HG02938 (cell line): Measurements from ENCODE around the gene PPARGC1A.

Source experiments
- ATAC-seq: cut with Tn5 transposase; IDR thresholded peaks from one replicate; pipeline ENCODE4 v1.9.1; 2021; ENCODE audit warnings: mild to moderate bottlenecking, moderate library complexity; ENCODE audit not compliant: unreplicated experiment

PPARGC1A gene, protein sequence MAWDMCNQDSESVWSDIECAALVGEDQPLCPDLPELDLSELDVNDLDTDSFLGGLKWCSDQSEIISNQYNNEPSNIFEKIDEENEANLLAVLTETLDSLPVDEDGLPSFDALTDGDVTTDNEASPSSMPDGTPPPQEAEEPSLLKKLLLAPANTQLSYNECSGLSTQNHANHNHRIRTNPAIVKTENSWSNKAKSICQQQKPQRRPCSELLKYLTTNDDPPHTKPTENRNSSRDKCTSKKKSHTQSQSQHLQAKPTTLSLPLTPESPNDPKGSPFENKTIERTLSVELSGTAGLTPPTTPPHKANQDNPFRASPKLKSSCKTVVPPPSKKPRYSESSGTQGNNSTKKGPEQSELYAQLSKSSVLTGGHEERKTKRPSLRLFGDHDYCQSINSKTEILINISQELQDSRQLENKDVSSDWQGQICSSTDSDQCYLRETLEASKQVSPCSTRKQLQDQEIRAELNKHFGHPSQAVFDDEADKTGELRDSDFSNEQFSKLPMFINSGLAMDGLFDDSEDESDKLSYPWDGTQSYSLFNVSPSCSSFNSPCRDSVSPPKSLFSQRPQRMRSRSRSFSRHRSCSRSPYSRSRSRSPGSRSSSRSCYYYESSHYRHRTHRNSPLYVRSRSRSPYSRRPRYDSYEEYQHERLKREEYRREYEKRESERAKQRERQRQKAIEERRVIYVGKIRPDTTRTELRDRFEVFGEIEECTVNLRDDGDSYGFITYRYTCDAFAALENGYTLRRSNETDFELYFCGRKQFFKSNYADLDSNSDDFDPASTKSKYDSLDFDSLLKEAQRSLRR

DNA sequence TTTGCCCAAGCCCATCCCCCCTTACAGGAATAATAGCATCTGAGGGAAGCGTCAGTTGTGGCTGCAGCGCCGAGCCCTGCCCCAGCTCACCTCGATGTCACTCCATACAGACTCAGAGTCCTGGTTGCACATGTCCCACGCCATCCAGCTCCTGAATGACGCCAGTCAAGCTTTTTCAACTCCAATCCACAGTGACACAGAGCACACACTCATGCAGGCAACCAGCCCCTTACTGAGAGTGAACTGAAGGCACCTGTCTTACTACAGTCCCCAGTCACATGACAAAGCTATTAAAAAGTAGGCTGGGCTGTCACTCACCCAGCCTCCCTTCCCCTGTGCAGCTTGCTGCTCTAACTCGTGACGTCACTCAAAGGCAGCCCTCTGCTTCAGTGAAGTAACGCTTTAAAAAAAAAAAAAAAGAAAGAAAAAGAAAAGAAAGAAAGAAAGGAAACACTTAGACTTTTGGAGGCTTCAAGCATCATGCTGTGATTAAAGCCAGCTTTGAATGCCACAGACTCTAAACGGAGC lies at the start of gene PPARGC1A:
Gene PPARGC1A (minus strand): TSS at position 234 of the 528 bp plus-strand sequence. CDS start 90 bp downstream, at position 144.
- ATAC-seq: no peak

DNA sequence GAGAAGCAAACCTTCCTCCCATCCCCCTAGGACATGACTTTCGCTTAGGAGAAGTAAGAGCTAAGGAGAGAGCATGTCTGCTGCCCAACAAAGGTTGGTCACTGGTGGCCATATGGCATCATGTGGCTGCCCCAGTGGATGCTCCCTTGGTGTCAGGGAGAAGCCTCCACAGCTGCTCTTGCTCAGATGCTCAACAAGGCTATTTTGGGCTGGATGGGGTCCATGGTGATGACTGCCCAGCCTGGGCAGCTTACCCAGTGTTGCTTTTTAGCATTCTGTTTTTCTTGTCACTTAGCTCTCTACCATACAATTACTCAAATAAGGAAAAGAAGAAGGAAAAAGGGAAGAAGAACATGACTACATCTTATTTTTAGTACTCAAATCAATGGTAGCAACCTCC lies 48.9 kb upstream of the PPARGC1A start:
- ATAC-seq: no peak

DNA sequence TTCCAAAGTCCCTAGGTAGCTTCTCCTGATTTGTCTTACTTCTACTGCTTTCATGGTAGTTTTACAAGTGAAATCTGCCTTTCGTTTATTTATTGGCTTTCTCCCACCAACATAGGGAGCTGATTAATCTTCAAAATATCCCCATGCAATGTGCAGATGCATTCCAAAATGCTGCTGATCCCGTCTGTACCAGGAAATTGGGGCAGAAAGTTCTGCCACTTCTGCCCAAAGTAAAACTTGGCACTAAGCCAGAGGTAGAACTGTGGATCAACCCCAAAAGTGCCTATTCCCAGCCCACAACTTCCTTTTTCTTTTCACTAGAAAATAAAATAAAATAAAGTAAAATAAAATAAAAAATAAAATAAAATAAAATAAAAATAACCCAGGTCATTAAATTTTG lies 47.3 kb upstream of the PPARGC1A start:
- no peak for ATAC-seq

DNA sequence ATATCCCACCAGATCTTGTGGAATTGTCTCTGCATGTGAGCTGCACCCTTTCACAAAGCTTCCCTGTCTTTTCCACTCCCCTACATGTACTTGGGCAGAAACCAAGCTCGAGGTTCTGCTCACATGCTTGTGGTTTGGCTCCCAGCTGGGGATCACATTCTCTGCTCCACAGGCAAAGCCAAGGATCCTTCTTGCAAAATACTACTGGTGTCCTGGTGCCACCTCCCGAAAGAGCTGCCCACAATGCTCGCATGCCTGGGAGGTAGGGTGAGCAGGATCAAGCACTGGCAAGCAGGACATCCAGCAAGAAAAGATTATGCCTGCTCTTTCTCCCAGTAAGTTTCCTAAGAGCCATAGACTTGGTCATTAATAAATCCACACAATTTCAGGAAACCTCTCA lies 45.1 kb upstream of the PPARGC1A start:
- no peak for ATAC-seq

DNA sequence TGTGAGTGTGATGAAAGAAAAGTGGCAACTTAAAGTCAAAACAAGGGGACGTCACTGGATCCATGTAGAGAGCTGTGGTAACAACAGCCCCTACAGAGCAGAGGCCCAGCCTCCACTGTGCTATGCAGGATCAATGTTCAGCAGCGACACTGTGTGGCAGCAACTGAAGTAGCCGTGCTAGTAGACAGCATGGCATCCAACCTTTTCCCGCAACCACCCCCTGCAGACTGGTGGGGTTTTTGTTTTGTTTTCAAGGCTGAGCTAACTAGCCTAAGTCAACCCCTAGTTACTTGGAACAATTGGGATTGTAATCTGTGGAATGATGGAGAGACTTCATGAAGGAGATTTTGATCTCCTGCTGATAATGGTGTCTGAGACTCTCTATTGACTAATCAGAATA lies 44.4 kb upstream of the PPARGC1A start:
- no peak for ATAC-seq

DNA sequence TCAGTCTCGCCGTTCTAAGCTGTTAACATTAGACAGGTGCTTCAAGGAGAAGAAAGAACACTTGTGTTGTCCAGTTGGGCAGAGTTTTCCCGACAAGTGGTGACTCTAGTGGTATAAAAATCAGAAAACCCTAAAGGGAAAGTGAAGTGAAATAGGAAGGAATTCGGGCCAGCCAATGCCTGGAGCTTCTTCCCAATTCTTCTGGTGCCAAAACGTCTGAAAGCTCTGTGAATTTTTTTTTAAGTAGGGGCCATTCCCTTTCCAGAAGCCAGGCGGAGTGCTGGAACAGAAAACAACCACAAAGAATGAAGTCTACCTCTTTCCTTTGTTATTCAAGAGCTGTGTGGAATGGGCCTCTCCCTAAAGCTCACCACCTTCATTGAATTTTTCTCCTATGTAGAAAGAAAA lies 43.1 kb upstream of the PPARGC1A start:
- ATAC-seq: no peak

DNA sequence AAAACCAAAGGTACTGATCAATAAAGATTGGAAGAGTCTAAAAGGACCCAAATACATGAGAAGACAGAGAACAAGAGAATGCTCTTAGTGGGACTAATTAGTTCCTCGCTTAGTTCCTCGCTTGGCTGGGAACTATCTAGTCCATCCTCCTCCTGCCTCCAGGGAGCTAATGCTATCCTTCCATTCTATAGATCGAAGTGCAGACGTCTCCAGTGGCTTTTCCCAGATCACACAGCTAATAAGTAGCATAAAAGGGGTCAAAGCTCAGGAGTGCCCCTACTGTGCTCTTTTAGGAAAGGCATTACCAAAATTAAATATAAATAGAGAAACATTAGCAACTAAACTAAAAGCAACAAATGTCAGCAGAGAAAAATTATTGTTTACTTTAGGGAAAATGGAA lies 42.3 kb upstream of the PPARGC1A start:
- ATAC-seq: no peak

DNA sequence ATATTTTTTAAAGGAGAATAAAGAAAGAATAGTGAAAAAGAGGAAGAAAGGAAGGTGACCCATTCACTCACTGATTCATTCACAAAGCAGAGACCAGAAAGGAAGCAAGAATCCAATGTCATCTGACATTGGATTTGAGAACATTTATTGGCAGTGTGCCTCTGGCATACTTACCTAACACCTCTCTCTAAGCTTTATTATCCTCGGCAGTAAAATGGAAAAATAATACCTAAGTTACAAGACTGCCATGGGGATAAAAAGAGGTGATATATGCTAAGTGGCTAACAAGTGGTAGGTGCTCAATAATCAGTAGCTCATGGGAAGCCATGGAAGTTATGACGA lies 41.6 kb upstream of the PPARGC1A start:
- ATAC-seq: no peak

DNA sequence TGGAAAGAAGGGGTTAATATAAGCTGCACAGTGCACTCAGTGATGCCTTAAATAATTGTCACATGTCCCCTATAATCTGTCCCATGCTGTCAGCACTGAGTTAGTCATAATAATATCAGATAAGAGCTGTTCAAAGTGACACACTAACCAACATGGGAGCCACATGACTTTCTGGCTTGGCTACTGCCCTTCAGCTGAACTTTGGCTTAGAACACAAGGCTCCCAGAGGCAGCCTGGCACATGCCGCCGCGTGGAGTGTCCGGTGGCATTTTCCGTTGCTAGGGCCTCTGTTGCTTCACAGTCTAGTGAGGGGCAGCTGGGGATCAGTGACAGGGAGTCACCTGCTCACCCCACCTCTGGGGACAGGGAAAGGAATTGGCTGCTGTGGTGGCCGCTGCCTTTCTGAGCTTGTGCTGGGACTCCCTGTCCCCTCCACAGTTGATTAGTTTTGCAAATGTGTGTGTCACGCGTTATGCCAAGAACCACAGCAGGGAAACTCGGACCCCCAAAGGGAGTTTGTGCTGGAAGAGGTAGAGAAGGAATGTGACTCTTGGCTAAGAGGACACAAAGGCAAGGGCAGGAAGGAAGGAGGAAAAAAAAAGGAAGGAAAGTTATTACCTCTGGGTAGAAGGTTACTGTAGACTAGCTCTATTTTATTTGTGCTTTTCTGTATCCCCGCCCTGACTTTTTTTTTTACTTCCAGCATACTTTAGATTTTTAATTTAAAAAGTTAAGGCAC lies 41.1 kb upstream of the PPARGC1A start:
- ATAC-seq: no peak

DNA sequence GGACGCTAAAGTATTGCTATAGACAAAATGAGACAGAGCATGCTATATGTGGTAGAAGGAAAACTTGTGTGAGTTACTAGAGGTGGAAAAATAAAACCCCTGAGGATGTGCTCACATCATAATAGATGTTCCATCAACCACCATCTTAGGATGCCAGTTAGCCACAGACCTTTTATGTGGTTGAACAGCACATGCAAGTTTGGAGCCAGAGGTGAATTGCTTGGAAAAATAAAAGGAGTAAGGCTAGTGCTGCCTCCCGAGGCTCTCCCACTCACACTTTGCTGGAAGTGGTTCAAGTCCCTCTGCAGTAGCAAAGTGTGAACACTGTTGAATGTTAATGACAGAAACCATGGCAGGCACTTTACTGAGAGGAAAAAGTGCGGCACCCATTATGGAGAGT lies 39.4 kb upstream of the PPARGC1A start:
- ATAC-seq: no peak

DNA sequence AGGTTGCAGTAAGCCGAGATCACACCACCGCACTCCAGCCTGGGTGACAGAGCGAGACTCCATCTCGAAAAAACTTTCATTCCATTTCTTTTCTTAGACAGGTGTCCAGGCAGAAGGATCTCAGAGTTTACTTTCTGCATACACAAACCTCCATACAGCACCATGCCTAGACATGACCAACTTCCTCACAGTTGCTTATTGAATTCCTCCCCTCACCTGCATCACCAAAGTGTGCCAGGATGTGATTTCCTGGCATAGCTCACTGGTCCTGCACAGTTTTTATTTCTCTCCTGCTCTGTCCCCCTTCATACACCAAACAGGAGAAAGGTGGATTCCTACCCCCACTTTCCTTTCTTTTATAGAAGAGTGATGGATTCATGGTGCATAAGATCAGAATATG lies 34.7 kb upstream of the PPARGC1A start:
- no peak for ATAC-seq

DNA sequence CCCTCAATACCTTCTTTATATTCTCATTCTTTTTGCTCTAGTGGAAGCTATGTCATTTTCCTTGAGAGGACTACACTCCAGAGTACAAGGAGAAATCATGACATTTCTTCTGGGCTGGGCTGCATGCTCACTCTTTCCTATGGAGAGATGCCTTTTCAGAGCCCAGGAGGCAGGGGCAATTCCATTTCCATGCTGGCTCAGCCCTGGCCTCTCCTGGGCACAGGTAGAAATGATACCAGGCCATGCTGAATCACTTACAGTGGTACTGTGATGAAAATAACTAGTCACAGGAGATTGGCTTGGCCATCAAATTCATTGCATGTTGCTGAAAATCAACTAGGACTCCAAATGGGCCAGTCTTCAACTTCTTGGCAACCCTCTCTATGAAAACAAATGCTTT lies 34.0 kb upstream of the PPARGC1A start:
- ATAC-seq: no peak

DNA sequence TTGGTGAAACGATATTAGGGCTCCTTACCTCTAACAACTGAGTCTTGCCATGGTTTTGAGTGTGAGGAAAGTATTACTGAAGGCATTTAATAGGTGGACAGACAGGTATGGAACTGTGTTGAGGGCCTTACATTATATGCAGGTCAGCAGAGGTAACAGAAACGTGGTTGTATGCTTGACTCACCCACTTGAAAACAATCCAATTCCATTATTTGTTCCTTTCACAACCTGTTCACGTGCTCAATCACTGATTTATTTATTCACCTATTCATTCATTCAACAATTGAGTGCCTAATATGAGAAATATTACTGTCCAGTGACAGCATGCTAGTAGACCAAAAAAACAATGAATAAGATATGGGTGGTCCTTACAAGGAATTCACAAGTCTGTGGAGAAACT lies 33.3 kb upstream of the PPARGC1A start:
- ATAC-seq: no peak

DNA sequence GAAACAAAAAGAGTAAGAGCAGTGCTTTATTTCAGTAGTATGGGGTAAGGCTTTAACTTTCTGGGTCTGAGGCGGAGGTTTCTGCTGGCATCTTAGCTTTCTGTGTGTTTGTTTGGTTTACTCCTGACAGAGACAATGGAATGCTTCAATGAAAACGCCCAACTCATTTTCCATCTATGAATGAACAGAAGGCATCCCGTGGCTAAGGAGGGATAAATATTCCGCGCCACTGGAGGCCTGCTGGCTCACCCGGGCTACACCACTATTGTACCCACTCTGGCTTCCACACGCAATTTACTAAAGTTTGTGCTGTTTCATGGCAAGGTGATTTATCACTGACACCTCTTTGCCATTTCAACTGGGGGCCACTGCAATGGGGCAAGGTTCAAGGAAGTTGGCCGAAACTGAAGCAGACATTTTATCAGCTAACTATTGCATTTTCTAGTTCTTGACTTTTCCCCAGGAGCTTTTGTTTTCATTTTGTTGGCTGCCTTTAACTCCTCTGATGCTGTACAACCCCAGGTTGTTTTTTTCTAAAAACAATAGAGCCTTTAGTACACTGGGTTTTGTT lies 32.8 kb upstream of the PPARGC1A start:
- ATAC-seq: no peak

DNA sequence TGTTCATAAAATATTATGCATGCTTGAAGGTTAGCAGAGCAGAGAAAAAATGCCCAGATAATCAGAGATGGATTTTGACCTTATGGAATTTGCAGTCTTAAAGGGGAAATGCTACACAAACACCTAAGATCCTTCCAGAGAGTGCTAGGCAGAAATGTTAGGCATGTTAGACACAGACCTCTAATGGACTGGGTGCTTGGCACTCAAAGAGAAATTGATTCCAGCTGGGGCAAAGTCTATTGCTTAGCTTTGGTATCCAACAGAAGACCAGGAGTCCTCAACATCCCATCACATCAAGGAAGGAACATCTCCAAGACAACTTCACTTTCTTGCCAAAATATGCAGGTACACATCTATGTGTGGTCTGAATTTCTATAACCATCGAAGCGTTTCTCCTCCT lies 32.2 kb upstream of the PPARGC1A start:
- ATAC-seq: no peak

DNA sequence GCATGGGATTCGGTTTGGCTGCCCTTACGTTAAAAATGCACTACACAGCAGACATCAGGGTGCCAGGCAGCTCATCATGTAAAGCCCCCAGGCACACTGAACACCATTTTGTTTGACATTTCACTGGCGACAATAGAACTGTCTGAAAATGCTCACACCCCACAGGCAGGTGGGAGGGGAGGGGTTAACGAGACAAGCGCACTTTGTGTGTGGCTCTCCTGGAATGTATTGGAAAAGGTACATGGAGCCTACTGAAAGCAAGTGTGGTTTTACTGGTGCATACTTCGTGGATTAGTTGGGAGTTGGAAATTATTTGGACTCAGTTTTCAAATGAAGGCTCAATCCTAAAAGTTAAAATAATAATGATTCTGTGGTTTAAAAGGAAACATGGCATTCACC lies 31.6 kb upstream of the PPARGC1A start:
- no peak for ATAC-seq

DNA sequence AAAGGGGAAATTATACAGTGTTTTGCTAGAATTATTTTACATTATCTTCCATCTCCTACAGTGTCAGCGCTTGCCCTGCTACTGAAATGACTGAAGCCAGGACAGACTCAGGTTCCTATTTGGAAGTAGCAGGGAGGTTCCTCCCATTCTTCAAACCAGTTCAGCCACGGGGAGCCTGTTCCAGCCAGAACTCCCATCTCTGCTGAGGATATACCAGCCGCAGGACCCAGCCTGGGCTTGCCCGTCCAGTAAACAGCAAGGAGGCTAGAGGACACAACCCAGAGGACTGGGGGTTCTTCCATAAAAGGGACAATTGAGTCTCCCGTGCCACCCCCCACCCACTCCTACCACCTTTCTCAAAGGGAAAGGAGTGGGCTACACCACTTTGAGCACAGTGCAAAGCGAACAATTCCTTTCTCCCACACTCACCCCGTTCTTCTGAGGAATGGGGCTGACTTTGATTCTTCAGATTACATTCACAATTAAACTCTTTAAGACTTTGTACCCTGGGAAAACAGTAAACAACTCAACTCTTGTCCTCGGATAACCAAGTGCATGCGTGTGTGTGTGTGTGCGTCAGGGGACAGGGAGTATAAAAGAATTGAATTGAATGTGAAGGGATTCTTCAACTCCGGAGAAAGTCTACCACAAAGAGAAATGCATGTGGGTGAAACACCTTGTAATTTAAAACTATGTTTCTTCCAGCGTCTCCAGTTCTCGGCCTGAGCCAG lies 31.0 kb upstream of the PPARGC1A start:
- no peak for ATAC-seq

DNA sequence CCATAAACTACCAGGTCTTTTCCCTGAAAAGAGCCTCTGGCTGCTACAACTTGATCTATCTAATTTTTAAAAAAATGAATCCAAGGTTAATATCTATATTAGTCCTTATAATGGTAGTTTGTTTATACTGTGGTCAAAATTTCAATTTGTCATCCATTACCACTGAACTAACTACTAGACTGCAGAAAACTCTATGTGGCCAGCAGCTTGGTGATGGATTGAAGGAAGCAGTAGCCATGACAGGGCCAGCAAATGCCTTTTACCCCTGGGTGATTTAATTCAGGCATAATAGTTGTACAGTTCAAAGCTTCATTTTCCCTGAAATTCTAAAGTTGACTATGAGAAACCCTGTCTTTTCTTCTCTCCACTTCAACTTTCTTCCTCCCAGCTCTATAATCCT lies 30.4 kb upstream of the PPARGC1A start:
- ATAC-seq: no peak

DNA sequence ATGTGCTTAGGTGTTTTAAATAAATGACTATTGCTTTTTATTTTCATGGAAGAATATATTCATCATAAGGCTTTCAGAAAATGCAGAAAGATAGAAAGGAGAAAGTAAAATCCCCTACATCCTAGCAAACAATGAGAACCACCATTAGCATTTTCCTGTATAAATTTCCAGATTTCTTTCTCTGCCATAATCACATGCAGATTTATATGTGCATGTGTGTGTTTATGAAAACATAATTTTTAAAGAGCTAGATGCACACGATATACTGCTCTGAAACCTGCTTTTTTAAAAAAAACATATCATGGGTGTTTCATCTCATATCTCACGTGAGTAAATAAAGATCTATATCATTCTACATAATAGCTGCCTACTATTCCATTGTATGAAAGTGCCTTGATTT lies 26.4 kb upstream of the PPARGC1A start:
- no peak for ATAC-seq

DNA sequence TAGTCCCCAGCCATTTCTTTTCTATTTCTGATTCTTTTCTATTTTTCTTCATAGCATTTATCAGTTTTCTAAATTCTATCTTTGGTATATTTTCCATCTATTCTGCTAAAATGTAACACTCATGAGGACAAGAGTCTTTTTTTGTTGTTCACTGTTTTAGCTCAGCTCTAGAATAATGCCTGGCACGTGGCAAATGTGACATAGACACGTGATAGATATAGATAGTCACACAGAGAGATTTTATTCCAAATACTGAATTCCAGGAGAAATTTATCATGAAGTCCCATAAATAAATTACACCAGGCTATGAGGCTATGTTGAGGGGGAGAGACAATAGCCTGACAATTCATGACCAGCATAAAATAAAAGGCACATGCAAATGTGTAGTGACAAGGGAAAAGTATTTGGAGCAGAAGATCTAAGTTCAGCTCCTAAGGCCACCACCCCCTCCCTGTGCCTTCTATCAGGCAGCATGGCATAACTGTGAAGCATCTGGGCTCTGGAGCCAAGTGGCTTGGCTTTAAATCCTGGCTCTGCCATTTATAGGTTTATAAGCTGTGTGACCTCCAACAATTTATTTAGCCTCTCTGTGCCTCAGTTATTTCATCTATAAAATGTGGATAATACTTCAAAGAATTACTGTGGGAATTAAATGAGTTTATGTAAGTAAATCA lies 25.7 kb upstream of the PPARGC1A start:
- ATAC-seq: no peak
